HG02571 (cell line): ENCODE results near the gene SNX9.
A peak's percentile ranks its signal among the peaks of the same experiment; 100 is the strongest.

Source experiments
- ATAC-seq: cut with Tn5 transposase; IDR thresholded peaks from one replicate; pipeline ENCODE4 v1.9.1; 2021; ENCODE audit warnings: mild to moderate bottlenecking, moderate library complexity; ENCODE audit not compliant: unreplicated experiment

The SNX9 gene

DNA sequence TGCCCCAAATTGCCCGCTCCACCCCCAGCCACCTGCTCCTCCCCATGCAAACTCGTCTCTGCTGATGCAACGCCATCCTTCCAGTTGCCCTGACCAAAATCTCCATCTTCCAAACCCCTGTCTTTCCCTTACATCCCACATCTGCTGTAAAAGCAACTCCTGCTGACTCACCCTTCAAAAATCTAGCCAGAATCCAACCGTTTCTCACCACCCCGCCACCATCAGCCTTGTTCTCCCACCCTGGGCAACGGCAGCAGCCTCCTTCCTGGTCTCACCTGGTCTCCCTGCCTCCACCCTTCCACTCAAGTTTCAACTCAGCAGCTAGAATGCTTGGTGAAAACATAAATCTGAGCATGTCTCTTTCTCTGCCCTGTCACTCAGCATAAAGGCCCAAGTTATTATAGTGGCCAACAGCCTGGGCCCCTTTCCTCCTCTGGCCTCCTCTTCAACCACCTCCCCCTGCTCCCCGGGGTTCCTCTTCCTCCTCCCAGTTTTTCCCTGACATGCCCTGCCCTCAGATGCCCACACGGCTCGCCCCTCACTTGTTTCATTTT lies 151.4 kb downstream of the SNX9 start:
- ATAC-seq = no peak

DNA sequence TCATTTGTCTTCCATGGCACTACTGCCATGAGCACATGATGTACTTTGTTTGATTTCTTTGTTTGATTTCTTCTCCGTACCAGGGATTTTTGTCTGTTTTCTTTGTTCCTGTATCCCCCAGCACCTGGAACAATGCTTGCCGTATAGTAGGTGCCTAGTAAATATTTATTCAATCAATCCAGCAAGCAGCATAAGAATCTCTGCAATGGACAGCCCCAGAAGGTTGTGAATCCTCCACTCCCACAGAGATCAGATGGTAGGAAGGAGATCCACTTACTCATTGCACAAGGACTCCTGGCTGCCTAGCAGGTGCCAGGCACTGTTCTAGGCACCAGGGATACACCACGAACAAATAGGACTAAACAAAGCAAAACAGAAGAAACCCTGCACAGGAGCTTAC lies 151.9 kb downstream of the SNX9 start:
- no peak for ATAC-seq

DNA sequence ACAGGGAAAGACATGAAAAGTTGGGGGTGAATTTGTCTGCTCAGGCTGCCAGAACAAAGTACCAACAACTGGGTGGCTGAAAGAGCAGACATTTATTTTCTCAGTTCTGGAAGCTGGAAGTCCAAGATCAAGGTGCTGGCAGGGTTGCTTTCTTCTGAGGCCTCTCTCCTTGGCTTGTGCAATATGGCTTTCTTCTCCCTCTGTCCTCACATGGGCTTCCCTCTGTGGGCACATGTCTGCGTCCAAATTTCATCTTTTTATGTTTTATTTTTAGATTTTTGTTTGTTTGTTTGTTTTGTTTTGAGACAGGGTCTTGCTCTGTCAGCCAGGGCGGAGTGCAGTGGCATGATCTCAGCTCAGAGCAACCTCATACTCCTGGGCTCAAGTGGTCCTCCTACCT lies 152.4 kb downstream of the SNX9 start:
- no peak for ATAC-seq

DNA sequence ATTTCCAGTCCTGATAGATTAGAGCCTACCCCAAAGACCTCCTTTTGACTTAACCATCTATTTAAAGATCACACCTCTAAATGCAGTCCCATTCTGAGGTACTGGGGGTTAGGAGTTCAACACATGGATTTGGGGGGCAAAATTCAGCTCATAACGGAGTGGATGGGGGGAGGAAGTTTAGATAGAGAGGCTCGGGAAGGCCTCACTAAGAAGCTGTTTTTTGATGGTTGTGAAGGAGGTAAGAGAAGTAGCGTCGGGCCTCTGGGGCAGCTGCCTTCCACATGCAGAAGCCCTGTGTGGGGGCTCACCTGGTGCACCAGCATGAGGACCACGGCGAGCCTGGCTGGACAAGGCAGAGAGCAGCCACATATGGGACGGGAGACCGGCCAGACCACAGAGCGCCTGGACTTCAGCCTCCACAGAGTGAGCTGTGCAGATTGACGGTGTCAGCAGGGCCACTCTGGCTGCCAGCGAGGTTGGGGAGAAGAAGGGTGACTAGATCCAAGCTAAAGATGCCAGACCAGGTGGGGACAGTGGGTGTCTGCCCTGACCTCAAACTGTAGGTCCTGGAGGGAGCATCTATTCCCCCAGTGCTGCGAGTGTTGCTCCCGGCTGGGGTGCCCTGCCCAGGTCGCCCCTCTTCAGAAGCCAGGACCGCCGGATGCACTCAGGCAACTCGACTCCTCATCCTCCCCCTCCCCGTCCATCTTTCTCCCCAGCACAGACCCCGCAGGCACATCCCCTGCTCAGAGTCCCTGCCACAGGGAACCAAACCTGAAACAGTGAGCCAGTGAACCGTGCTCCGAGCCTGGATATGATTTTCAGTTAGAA lies 153.5 kb downstream of the SNX9 start:
- no peak for ATAC-seq

DNA sequence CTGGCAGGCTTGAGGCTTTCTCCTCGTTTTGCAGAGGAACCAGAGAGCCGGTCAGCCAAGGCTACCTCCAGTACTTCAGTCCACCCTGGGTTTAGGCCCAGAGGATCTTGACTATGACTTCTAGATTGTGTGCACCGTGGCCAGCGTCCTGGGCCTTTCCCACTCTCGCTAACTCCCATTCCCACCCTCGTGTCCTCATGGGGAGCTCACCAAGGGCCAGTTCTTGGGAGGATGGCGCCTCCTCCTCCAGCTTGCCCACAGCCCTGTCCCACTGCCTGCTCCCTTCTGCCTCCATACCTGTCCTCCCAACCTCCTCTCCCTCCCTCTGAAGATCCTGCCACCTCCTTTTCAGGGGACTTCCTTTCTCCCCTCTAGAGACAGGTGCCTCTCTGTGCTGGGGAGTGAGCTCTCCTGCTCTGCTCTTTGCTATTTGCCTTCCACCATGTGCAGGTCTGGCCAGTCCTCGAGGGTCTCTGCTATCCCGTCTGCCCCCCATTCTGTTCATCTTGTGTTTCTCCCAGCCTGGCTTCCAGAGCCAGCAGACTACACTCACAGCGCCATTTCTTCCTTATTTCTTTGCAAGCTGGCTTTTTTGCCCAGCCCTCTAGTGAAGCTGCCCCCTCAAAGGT lies 154.2 kb downstream of the SNX9 start:
- no peak for ATAC-seq

DNA sequence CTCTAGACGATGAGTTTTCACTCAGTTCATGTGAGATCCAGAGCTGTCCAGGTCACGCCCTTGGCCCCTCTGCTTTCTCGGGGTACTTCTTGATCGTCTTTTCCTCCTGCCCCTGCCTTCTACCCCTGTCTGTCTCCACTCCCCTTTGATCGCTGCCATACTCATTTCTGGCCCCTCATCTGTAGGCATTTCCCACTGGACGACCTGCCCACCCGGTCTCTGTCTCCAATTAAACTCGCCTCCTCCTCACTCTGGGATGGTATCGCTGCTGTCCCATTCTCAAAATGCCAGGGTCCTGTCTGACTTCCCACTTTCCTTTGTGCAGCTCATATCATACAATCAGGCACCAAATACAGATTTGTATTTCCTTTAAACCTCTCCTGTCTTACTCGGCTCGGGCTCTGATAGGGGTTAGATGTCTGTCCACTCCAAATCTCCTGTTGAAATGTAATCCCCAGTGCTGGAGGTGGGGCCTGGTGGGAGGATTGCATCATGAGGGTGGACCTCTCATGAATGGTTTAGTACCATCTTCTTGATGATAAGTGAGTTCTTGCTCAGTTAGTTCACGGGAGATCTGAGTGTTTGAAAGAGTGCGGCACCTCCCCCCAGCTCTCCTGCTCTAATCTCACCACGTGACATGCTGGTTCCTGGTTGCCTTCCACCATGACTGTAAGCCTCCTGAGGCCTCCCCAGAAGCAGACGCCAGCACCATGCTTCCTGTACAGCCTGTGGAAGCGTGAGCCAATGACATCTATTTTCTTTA lies 155.2 kb downstream of the SNX9 start:
- ATAC-seq = no peak

DNA sequence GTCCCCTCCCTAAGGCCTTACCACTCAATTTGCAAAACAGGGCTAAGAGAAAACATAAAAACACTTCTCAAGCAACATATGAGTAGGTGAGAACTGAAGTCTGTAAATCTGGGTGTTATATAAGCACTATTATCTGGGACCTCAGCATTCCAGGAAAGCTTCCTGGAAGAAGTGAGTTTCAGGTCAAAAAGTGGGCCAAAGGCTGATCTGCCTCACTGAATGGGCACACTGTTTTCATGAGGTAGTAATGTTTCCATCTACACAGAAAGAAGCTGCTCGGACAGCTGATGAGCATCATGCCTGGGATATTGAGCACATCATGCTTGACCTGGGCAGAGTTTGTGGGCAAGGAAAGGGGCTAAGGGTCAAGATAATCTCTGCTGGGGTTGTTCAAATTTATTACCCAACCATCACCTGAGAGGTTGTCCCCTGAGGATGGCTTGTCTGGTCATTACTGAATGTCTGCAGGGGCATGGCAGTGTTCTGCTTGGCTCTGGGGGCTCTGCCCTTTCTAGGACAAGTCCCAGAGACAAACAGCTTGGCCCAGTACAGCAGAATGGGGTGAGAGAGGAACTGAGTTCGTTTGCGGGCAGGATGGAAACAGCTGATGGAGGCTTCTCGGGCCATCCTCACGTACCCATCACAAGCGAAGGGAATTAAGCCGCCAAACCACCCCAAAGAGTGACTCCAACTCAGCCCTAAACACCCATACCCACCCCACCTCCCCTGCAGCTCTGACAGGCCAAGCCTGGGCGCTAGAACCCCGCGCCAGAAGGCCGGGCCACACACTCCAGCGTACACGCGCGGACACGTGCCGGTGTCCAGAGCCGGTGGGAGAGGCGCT lies 157.5 kb downstream of the SNX9 start:
- peak; percentile 24 for ATAC-seq

DNA sequence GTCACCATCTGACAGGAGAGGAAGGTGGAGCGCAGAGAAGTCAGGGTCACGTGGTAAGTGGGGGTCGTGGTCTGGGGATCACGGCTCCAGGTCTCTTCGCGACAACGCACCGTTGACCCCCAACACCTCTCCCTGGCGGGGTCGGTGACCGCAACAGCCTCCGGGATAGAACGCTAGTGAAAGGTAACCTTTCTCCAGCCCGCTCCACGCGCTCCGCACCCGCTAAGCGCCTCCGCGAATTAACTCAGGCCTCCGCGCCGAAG lies 158.0 kb downstream of the SNX9 start:
- ATAC-seq = no peak

DNA sequence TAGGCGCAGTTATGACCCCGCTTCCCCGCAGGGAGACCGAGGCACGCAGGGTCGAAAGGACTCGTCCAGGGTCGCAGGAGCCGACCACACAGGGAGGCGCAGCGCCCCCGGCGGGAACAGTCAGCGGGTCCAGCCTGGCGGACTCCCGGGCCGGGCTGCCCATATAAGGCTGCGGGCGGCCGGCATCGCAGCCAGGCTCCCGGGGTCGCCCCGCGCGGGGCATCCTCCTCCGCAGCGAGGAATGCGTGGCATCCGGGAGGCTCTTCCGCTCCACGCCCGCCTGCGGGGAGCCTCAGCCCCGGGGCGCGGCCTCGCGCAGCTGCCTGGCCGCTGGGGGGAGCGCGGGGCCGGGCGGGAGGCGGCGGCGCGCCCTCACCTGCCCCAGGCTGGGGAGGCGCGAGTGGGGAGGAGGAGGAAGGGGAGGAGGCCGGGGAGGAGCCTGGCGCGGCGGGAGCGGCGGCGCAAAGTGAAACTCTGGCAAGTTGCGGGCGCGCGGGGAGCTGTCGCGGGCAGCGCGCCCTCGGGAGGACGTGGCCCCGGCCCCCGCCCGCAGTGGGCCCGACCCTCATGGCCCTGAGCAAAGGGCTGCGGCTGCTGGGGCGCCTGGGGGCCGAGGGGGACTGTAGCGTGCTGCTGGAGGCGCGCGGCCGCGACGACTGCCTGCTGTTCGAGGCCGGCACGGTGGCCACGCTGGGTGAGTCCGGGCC lies 158.5 kb downstream of the SNX9 start, which contains the start of gene SYNJ2:
TSS of gene SYNJ2 (plus strand) at position 469 of the 707 bp plus-strand sequence. CDS start at position 568, 99 bp downstream.
- ATAC-seq = peak; percentile 81

DNA sequence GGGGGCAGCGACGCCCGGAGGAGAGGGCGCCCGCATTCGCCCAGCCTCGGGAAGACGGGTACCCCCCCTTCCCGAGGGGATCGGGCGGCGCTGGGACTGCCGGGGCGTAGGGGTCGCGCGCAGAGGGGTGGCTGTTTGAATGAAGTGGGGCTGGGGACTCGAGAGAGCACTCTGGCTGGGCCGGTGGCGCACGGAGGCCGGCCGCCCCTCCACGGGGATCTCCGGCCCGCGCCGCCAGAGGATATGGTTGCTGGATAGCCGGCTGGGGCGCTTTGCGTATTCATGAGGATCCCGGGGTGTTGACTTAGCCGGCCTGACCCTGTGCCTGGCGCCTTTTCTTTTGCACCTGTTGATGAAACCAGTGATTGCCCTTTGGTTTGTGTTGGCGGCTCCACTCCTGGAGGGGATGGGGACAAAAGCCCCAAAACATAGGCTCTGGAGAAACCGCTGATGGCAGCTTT lies 159.1 kb downstream of the SNX9 start:
- peak; percentile 39 for ATAC-seq

DNA sequence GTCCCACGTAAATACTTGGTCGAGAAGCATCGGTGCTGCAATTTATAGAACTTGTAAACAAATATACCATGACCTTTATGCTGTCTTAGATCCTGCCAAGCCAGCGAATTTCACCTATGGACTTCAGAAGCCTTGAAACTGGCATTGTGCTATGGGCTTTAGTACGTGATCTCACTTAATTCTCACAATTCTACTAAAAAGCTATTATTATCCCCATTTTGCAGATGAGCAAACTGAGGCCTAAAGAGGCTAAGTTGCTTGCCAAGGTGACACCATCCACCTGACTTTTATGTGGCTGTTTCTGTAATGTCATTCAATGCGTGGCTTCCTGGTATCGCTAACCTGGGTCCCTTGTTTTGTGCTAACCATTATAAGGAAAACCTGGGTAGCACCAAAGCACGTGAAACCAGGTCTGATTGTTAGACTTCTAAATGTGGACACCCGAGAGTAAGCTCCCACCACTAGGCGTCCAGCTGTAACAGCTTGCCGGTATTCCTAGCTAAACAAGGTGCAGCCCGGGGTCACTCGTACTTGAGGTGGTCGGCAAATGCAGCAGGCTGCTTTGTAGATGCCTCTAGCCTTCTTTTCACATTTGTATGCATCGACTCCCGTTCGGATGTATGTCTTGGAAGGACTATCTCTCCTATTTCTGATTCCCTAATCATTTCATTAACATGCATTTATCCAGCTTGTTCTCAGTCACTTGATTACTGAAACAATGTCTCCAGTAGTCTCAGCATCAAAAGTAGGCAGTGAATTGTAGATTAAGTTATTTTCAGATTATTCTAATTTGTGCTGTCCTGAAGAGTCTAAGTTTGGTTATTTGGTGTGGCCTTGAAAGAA lies 159.7 kb downstream of the SNX9 start:
- no peak for ATAC-seq

DNA sequence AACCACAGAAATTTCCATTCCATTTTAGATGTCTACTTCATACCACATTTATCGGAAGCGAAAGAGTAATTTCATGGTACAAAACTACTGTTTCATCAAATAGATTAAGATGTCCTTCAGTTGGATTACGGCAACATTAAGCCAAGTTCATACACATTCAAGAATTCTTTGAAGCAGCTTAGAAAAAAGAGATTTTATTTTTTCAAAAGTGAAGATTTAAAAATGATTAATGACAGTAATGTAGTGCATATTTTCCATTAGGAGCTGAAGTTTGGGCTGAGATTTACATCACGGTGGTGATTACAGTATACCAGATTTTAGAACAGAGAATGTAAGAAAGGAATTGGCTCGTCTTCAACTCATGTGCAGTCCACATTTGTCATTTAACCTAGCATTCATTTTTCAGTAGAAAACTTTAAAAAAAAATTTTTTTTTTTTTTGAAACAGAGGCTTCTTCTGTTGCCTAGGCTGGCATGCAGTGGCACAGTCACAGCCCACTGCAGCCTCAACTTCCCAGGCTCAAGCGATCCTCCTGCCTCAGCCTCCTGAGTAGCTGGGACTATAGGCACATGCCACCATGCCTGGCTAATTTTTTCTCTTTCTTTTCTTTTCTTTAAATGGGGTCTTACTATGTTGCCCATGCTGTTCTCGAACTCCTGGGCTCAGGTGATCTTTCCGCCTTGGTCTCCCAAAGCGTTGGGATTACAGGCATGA lies 160.5 kb downstream of the SNX9 start:
- ATAC-seq = no peak

DNA sequence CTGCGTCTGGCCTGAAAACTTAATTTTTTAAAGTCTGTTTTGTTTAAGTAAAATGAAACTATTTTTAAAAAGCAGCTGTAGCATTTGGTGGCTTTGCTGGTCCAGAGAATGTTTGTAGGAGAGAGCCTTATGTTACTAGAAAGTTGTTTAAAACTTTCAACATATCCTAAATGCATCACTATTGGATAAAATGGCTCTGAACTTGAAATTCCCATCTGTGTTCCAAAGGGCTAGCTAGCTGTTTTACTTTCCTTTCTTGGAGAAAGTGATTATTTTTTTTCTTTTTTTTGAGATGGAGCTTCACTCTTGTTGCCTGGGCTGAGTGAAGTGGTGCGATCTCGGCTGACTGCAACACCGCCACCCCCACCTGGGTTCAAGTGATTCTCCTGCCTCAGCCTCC lies 161.1 kb downstream of the SNX9 start:
- ATAC-seq = no peak

DNA sequence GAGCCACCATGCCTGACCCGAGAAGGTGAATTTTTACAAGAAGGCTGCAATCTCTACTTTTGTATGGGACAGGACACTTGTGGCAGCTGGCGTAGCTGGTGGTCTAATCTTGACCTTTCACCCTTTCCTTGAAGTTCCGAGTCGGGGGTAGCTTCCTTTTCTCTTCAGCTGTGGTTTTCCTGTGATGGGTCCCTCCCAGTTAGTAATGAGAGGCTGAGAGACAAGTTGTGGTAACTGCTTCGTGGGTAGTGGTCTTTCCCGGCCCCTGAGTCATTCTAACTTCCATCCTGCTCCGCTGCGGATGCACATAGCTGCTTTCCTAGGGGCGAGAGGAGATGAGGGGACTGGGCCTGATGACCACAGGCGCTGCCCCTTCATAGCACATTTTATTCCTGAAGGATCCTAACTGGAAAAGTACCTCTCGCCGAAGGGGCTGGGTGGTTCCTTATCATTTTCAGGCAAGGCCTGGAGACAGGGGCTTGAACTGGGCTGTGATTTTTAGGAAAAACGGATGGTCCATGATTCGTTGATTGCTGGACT lies 161.7 kb downstream of the SNX9 start:
- ATAC-seq = no peak

DNA sequence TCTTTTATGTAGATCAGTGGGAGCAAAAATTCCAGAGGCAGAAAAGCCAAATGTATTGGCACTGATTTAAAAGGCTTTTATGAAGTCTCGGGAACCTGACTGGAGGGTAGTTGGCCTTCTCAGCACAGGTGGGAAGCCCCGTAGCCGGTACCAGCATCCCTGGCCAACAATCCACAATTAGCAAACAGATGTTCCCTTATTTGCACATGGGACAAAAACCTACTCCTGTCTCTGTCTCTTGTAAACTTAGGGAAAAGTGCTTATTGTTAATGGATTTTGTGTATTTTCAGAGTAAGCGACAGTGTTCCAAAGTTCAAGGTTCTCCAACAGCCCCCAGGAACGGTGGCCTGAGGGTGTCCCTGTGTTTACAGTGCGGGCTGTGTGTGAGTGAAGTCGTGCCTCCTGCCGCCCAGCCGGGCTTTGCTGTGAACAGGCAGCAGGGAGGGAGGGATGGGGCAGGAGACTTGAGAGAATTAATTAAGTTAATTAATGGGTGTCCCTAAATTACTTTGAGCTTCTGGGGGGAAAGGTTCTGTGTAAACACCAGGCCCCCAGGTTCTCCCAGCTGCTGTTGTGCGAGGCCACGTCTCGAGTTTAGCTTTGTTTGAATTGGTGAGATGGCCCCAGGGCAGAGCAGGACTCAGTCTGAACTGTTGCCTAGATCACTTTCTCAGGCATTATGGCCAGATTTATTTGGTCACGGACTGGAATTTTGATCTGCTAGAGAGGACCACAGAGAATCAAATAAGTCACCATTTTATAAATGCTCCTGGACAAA lies 162.5 kb downstream of the SNX9 start:
- ATAC-seq = no peak

DNA sequence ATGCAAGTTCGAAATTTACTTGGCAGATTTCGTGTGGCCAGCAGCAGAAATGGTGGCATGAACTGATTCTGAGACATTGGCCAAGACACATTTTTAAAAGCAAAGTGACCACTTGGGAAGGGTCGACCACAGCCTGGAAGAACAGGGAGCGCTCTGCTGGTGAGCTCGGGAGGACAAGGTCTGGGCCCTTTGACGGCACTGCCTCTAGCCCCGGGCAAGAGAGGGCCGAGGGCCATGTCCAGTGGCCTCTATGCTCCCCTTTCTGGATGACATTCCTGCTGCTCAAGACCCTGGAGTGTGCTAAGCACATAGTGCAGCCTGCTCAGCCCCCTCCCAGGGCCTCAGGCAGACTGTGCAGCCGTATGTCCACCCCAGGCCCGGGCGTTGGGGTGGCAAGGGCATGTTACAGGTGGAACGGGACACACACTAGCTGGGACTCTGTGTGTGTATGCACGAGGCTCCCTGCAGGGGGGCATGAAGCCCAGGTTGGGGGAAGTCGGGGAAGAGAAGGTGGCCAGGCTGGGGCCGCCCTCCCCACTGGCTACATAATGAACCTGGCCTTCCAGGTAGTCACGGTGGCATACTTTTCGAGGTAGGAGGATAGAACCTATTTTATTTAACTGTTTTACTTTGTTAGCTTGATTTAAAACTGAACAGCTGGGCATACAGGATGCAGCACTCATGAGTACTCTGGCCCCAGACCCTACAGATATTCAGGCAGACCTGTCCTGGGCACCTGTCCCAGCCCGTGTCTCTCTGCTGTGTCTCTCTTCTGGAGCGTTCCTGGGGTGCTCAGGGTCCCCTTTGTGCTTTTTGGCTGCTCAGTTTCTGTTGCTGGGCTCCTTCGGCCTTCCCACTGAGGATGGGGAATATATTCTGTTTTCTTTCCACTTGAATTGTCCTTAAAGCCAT lies 165.0 kb downstream of the SNX9 start:
- no peak for ATAC-seq

DNA sequence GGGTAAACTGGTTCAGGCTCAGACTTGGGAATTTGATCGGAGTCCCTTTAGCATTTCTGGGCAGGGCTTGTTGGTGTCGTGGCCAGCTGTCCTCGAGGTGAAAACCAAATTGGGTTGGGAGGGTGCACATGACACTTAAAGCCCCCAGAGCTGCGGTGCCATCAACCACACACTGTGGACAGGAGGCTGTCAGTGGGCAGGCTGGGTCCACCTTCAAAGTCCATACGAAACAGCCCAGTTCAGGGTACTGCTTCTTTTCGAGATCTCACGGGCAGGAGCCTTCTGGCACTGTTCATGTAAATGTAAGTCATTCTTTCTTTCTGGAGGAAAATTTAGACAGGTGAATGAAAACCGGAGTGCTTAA lies 165.6 kb downstream of the SNX9 start:
- ATAC-seq = no peak
